ENCODE measurements around the gene MOB4.
A peak's percentile ranks its signal among the peaks of the same experiment; 100 is the strongest.
"Not testable (repeated sequence)": the region's sequence is repeated elsewhere in the genome, so short reads cannot be mapped to it uniquely, and the experiment has no call there.

Gene MOB4

GRCh38 chr2:197515739-197516392, at the start of gene MOB4:
MOB4 (plus strand) TSS chr2:197516066; CDS start chr2:197516087, 21 bp downstream.
- DNase-seq (ENCODE audit: low read depth): peak; percentile 98
- H3K4me3 ChIP-seq (ENCODE audit: low read depth, low read length): peak within 1 kb of the TSS; percentile 90
- no peak for TF ChIP-seq CTCF (IDR thresholded peaks at IDR 0.05; ENCODE audit: insufficient read depth, low read depth, low read length, missing control alignments)

GRCh38 chr2:197472166-197472565, 43.7 kb upstream of the MOB4 start:
- no peak for TF ChIP-seq CTCF (IDR thresholded peaks at IDR 0.05; ENCODE audit: insufficient read depth, low read depth, low read length, missing control alignments)
- H3K4me3 ChIP-seq (ENCODE audit: low read depth, low read length): no peak overlapping the region
- DNase-seq (ENCODE audit: low read depth): no peak

GRCh38 chr2:197477797-197478196, 38.1 kb upstream of the MOB4 start:
- DNase-seq (ENCODE audit: low read depth): no peak
- TF ChIP-seq CTCF (IDR thresholded peaks at IDR 0.05; ENCODE audit: insufficient read depth, low read depth, low read length, missing control alignments): no peak
- H3K4me3 ChIP-seq (ENCODE audit: low read depth, low read length): no peak overlapping the region

GRCh38 chr2:197480165-197481036, 35.5 kb upstream of the MOB4 start:
- no peak for TF ChIP-seq CTCF (IDR thresholded peaks at IDR 0.05; ENCODE audit: insufficient read depth, low read depth, low read length, missing control alignments)
- DNase-seq (ENCODE audit: low read depth): no peak
- H3K4me3 ChIP-seq (ENCODE audit: low read depth, low read length): no peak overlapping the region

GRCh38 chr2:197484248-197484647, 31.6 kb upstream of the MOB4 start:
- not testable (repeated sequence) for H3K4me3 ChIP-seq (ENCODE audit: low read depth, low read length)
- peak; percentile 25 for DNase-seq (ENCODE audit: low read depth)

- no peak for DNase-seq (ENCODE audit: low read depth)
- H3K4me3 ChIP-seq (ENCODE audit: low read depth, low read length): no peak overlapping the region
- TF ChIP-seq CTCF (IDR thresholded peaks at IDR 0.05; ENCODE audit: insufficient read depth, low read depth, low read length, missing control alignments): no peak
These were observed 29.7 kb upstream of the MOB4 start for GRCh38 chr2:197486175-197486574.

GRCh38 chr2:197487385-197487784, 28.5 kb upstream of the MOB4 start:
- TF ChIP-seq CTCF (IDR thresholded peaks at IDR 0.05; ENCODE audit: insufficient read depth, low read depth, low read length, missing control alignments): no peak
- no peak overlapping the region for H3K4me3 ChIP-seq (ENCODE audit: low read depth, low read length)
- DNase-seq (ENCODE audit: low read depth): no peak

Measured in GM12865 (cell line).